Vagina (tissue), 2 donors: ENCODE results near the gene TCF20. TPM values are rescaled to one million over a fixed set of nuclear protein-coding genes. Genes with fewer than 3 reads are reported as not detected.
A peak's percentile ranks its signal among the peaks of the same experiment; 100 is the strongest.

Experiments used
- DNase-seq, 2 donors: peaks; one replicate each; pipeline ENCODE4 v3.0.0-alpha.2; 2017; ENCODE audit errors: extremely low spot score in 2 of 2
- H3K27ac ChIP-seq: fragments of 200-600 bp; sonication (generic); one replicate; pipeline ENCODE4 v1.5.1; 2019
- H3K27me3 ChIP-seq: fragments of 200-600 bp; sonication (generic); one replicate; pipeline ENCODE4 v1.5.1; 2019
- H3K36me3 ChIP-seq, 2 donors: fragments of 200-600 bp; sonication (generic); one replicate each; pipeline ENCODE4 v1.5.1; 2017 to 2019
- H3K4me1 ChIP-seq: fragments of 200-600 bp; sonication (generic); one replicate; pipeline ENCODE4 v1.5.1; 2019
- H3K4me3 ChIP-seq, 2 donors: fragments of 200-600 bp; sonication (generic); 1 replicate in 1 of 2; 2 replicates in 1 of 2; pipeline ENCODE4 v1.5.1; 2016 to 2019
- H3K9me3 ChIP-seq: fragments of 200-600 bp; sonication (generic); one replicate; pipeline ENCODE4 v1.5.1; 2019
- CTCF ChIP-seq, 3 experiments: fragments of 450-650 bp in 2 of 3; fragments of 200-600 bp in 1 of 3; sonication (generic) in 1 of 3; IDR thresholded peaks; one replicate each; pipeline ENCODE4 v1.5.1; 2017 to 2019; ENCODE audit warnings: antibody characterized with exemption in 3 of 3, mild to moderate bottlenecking in 2 of 3, moderate library complexity in 2 of 3
- POLR2A ChIP-seq, 2 donors: fragments of 450-650 bp; IDR thresholded peaks; one replicate each; pipeline ENCODE4 v1.6.1; 2017; ENCODE audit warnings: antibody characterized with exemption in 2 of 2, mild to moderate bottlenecking in 2 of 2, moderate library complexity in 2 of 2
- POLR2AphosphoS5 ChIP-seq, 2 donors: sonication (generic); formaldehyde crosslinking; IDR thresholded peaks; one replicate each; pipeline ENCODE4 v1.9.0; 2017; ENCODE audit warnings: antibody characterized with exemption in 2 of 2, mild to moderate bottlenecking in 2 of 2, low read depth in 1 of 2; ENCODE audit not compliant: insufficient read depth in 1 of 2
- intact Hi-C: fragments of 100-400 bp; cut with DNase I; formaldehyde crosslinking; loops from one replicate; pipeline ENCODE4 v1.15.1; 2023
- total RNA-seq: library from RNA; depleted of rRNA; stranded (reverse); fragments of >200 nt; gene quantifications from one replicate; pipeline ENCODE4 v1.2.3, GENCODE V29; 2016

Gene TCF20
- total RNA-seq, 1 donor from 2014 or later = 30.4 TPM

- TF ChIP-seq POLR2AphosphoS5 (IDR thresholded peaks at IDR 0.05; ENCODE audit: insufficient read depth in 1 of 2, low read depth in 1 of 2) (no peak), POLR2A (IDR thresholded peaks at IDR 0.05) (no peak), CTCF (IDR thresholded peaks at IDR 0.05) (no peak)
- DNase-seq = no peak
- no peak overlapping the region for H3K27ac ChIP-seq
- intact Hi-C loops = loop anchor here (10.0 kb wide), 2 partner anchors 88 to 158 kb away; partner anchors contain the start of gene NFAM1
- peaks cover 3% of the 10 kb centered on the region for H3K4me1 ChIP-seq
- no peaks in the 10 kb centered on the region for H3K27me3 ChIP-seq
- no peaks in the 10 kb centered on the region for H3K9me3 ChIP-seq
- no peak overlapping the region for H3K4me3 ChIP-seq
- no peaks in the 10 kb centered on the region for H3K36me3 ChIP-seq
These were observed 6.8 kb upstream of the TCF20 start for GRCh38 chr22:42277232-42277753.

GRCh38 chr22:42275970-42276369, 5.5 kb upstream of the TCF20 start:
- H3K27me3 ChIP-seq = no peaks in the 10 kb centered on the region
- TF ChIP-seq POLR2AphosphoS5 (IDR thresholded peaks at IDR 0.05; ENCODE audit: insufficient read depth in 1 of 2, low read depth in 1 of 2) = no peak
- TF ChIP-seq POLR2A (IDR thresholded peaks at IDR 0.05) = no peak
- no peak for TF ChIP-seq CTCF (IDR thresholded peaks at IDR 0.05)
- no peak overlapping the region for H3K4me3 ChIP-seq
- intact Hi-C loops = loop anchor here (10.0 kb wide), 2 partner anchors 89 to 159 kb away; partner anchors contain the start of gene NFAM1
- no peaks in the 10 kb centered on the region for H3K36me3 ChIP-seq
- no peak for DNase-seq
- peaks cover 10% of the 10 kb centered on the region for H3K4me1 ChIP-seq
- no peaks in the 10 kb centered on the region for H3K9me3 ChIP-seq
- H3K27ac ChIP-seq = no peak overlapping the region

- DNase-seq = no peak
- no peaks in the 10 kb centered on the region for H3K27me3 ChIP-seq
- H3K9me3 ChIP-seq = no peaks in the 10 kb centered on the region
- no peak overlapping the region for H3K4me3 ChIP-seq
- H3K4me1 ChIP-seq = peaks cover 13% of the 10 kb centered on the region
- H3K27ac ChIP-seq = no peak overlapping the region
- intact Hi-C loops = loop anchor here (10.0 kb wide), 2 partner anchors 90 to 160 kb away; partner anchors contain the start of gene NFAM1
- TF ChIP-seq CTCF (IDR thresholded peaks at IDR 0.05) (no peak), POLR2AphosphoS5 (IDR thresholded peaks at IDR 0.05; ENCODE audit: insufficient read depth in 1 of 2, low read depth in 1 of 2) (no peak), POLR2A (IDR thresholded peaks at IDR 0.05) (no peak)
- no peaks in the 10 kb centered on the region for H3K36me3 ChIP-seq
These were observed 4.7 kb upstream of the TCF20 start for GRCh38 chr22:42275176-42275575.

- Histone ChIP-seq H3K27ac (no peak overlapping the region), H3K4me3 (no peak overlapping the region), H3K36me3 (no peaks in the 10 kb centered on the region), H3K4me1 (peaks cover 16% of the 10 kb centered on the region), H3K27me3 (no peaks in the 10 kb centered on the region), H3K9me3 (no peaks in the 10 kb centered on the region)
- no peak for DNase-seq
- intact Hi-C loops = loop anchor here (10.0 kb wide), 2 partner anchors 91 to 161 kb away; partner anchors contain the start of gene NFAM1
- no peak for TF ChIP-seq CTCF (IDR thresholded peaks at IDR 0.05)
- no peak for TF ChIP-seq POLR2A (IDR thresholded peaks at IDR 0.05)
- no peak for TF ChIP-seq POLR2AphosphoS5 (IDR thresholded peaks at IDR 0.05; ENCODE audit: insufficient read depth in 1 of 2, low read depth in 1 of 2)
These were observed 3.5 kb upstream of the TCF20 start for GRCh38 chr22:42273855-42274451.

GRCh38 chr22:42272431-42272999, 2.1 kb upstream of the TCF20 start:
- Histone ChIP-seq H3K36me3 (no peaks in the 10 kb centered on the region), H3K27me3 (no peaks in the 10 kb centered on the region), H3K4me3 (no peak overlapping the region), H3K27ac (peak overlapping the region; percentile 7), H3K9me3 (no peaks in the 10 kb centered on the region), H3K4me1 (peaks cover 29% of the 10 kb centered on the region)
- TF ChIP-seq CTCF (IDR thresholded peaks at IDR 0.05) = no peak
- no peak for TF ChIP-seq POLR2AphosphoS5 (IDR thresholded peaks at IDR 0.05; ENCODE audit: insufficient read depth in 1 of 2, low read depth in 1 of 2)
- no peak for TF ChIP-seq POLR2A (IDR thresholded peaks at IDR 0.05)
- DNase-seq = no peak
- intact Hi-C loops = loop anchor here (10.0 kb wide), 2 partner anchors 92 to 162 kb away; partner anchors contain the start of gene NFAM1
